Measurements from ENCODE around the gene AGMAT.

AGMAT gene

DNA sequence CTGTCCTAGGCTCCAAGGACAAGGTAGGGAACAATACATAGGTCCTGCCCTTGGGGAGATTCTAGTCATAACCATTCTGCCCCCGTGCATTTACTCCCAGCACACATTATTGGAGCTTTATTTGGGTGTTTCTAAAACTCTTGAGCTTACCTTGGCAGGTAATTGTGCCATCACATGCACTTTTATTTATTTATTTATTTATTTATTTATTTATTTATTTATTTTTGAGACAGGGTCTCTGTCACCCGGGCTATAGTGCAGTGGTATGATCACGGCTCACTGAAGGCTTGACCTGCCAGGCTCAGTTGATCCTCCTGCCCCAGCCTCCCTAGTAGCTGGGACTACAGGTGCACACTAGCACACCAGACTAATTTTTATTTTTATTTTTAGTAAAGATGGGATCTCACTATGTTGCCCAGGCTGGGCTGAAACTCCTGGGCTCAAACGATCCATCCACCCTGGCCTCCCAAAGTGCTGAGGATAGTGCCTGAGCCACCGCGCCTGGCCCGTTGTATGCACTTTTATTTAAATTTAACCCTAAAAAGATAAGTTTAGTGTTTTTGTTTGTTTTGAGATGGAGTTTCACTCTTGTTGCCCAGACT, 9.2 kb downstream of the AGMAT start:
- TF ChIP-seq TCF12 (IDR thresholded peaks at IDR 0.05; ENCODE audit: low read depth), result no peak
- no peak for TF ChIP-seq CREB1 (IDR thresholded peaks at IDR 0.05; ENCODE audit: low read depth)
- no peak for TF ChIP-seq EP300 (IDR thresholded peaks at IDR 0.05; ENCODE audit: borderline replicate concordance)
- TF ChIP-seq EGR1 (IDR thresholded peaks at IDR 0.05), result no peak
- no peak for TF ChIP-seq RAD21 (IDR thresholded peaks at IDR 0.05; ENCODE audit: low read depth)
- no peak for TF ChIP-seq TAF1 (IDR thresholded peaks at IDR 0.05; ENCODE audit: low read depth)
- TF ChIP-seq, protein P1, sequence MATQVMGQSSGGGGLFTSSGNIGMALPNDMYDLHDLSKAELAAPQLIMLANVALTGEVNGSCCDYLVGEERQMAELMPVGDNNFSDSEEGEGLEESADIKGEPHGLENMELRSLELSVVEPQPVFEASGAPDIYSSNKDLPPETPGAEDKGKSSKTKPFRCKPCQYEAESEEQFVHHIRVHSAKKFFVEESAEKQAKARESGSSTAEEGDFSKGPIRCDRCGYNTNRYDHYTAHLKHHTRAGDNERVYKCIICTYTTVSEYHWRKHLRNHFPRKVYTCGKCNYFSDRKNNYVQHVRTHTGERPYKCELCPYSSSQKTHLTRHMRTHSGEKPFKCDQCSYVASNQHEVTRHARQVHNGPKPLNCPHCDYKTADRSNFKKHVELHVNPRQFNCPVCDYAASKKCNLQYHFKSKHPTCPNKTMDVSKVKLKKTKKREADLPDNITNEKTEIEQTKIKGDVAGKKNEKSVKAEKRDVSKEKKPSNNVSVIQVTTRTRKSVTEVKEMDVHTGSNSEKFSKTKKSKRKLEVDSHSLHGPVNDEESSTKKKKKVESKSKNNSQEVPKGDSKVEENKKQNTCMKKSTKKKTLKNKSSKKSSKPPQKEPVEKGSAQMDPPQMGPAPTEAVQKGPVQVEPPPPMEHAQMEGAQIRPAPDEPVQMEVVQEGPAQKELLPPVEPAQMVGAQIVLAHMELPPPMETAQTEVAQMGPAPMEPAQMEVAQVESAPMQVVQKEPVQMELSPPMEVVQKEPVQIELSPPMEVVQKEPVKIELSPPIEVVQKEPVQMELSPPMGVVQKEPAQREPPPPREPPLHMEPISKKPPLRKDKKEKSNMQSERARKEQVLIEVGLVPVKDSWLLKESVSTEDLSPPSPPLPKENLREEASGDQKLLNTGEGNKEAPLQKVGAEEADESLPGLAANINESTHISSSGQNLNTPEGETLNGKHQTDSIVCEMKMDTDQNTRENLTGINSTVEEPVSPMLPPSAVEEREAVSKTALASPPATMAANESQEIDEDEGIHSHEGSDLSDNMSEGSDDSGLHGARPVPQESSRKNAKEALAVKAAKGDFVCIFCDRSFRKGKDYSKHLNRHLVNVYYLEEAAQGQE (IDR thresholded peaks at IDR 0.05; ENCODE audit: low read depth), result no peak
- TF ChIP-seq NFIC (IDR thresholded peaks at IDR 0.05), result no peak
- no peak for TF ChIP-seq YY1 (IDR thresholded peaks at IDR 0.05; ENCODE audit: low read depth)
- TF ChIP-seq CEBPB (IDR thresholded peaks at IDR 0.05), result no peak
- no peak for TF ChIP-seq MAX (IDR thresholded peaks at IDR 0.05)
- no peak for TF ChIP-seq FOXM1 (IDR thresholded peaks at IDR 0.05; ENCODE audit: borderline replicate concordance, low read depth)
- no peak for TF ChIP-seq USF1 (IDR thresholded peaks at IDR 0.05)
- TF ChIP-seq ZBTB7A (IDR thresholded peaks at IDR 0.05; ENCODE audit: low read depth), result no peak
- no peak for TF ChIP-seq TEAD4 (IDR thresholded peaks at IDR 0.05)

DNA sequence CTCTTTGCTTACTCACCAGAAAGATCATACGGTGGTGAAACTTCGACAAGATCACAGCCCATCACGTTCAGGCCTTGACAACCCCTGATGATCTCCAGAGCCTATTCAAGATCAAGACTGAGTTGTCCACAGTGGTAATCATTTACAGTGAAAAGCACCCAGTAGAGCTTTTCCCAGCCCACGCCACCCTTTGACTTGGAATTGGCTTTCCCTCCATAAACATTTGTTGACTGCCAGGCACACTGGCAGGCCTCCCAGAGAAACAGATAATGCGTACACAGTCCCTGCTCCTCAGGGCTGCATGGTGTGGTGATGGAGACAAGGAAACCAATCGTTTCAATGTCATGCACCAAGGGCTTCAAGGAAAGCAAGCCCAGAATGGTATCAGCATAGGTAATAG, 10.1 kb downstream of the AGMAT start:
- TF ChIP-seq TAF1 (IDR thresholded peaks at IDR 0.05; ENCODE audit: low read depth), result no peak
- TF ChIP-seq TEAD4 (IDR thresholded peaks at IDR 0.05), result no peak
- TF ChIP-seq FOXM1 (IDR thresholded peaks at IDR 0.05; ENCODE audit: borderline replicate concordance, low read depth), result no peak
- no peak for TF ChIP-seq ZBTB7A (IDR thresholded peaks at IDR 0.05; ENCODE audit: low read depth)
- no peak for TF ChIP-seq CREB1 (IDR thresholded peaks at IDR 0.05; ENCODE audit: low read depth)
- no peak for TF ChIP-seq EP300 (IDR thresholded peaks at IDR 0.05; ENCODE audit: borderline replicate concordance)
- no peak for TF ChIP-seq YY1 (IDR thresholded peaks at IDR 0.05; ENCODE audit: low read depth)
- TF ChIP-seq NFIC (IDR thresholded peaks at IDR 0.05), result no peak

DNA sequence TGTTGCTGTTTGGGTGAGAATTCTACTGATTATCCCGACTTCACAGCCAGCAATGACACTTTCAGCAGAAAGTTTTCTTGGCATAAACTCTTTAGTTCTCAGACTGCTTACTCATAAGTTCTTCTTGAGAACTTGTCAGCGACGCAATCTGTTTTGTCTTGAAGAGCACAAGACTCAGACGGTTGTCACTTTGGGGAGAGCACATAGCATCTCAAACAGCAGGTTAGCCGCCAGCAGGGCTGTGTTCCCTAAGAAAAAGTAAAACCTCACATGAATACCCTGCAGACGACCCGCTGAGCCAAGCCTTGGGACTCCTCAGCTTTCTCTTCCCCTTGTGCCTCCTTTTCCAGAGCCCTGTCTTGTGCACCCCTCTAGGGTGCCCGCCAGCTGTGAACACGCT, 11.4 kb downstream of the AGMAT start:
- TF ChIP-seq CEBPB (IDR thresholded peaks at IDR 0.05) (no peak), MAX (IDR thresholded peaks at IDR 0.05) (no peak), USF1 (IDR thresholded peaks at IDR 0.05) (no peak), ZBTB7A (IDR thresholded peaks at IDR 0.05; ENCODE audit: low read depth) (no peak), TAF1 (IDR thresholded peaks at IDR 0.05; ENCODE audit: low read depth) (no peak), TEAD4 (IDR thresholded peaks at IDR 0.05) (no peak), RAD21 (IDR thresholded peaks at IDR 0.05; ENCODE audit: low read depth) (no peak), NFIC (IDR thresholded peaks at IDR 0.05) (no peak), FOXM1 (IDR thresholded peaks at IDR 0.05; ENCODE audit: borderline replicate concordance, low read depth) (no peak), EP300 (IDR thresholded peaks at IDR 0.05; ENCODE audit: borderline replicate concordance) (no peak), EGR1 (IDR thresholded peaks at IDR 0.05) (no peak), YY1 (IDR thresholded peaks at IDR 0.05; ENCODE audit: low read depth) (no peak), CREB1 (IDR thresholded peaks at IDR 0.05; ENCODE audit: low read depth) (no peak)
- TF ChIP-seq, protein P1 (IDR thresholded peaks at IDR 0.05; ENCODE audit: low read depth), result no peak

GRCh38 chr1:15571266-15571665, 13.6 kb downstream of the AGMAT start:
- TF ChIP-seq EGR1 (IDR thresholded peaks at IDR 0.05), result no peak
- TF ChIP-seq, protein P1 (IDR thresholded peaks at IDR 0.05; ENCODE audit: low read depth), result no peak
- TF ChIP-seq FOXM1 (IDR thresholded peaks at IDR 0.05; ENCODE audit: borderline replicate concordance, low read depth), result no peak
- TF ChIP-seq TEAD4 (IDR thresholded peaks at IDR 0.05), result no peak
- TF ChIP-seq USF1 (IDR thresholded peaks at IDR 0.05), result no peak
- no peak for TF ChIP-seq TCF12 (IDR thresholded peaks at IDR 0.05; ENCODE audit: low read depth)
- TF ChIP-seq EP300 (IDR thresholded peaks at IDR 0.05; ENCODE audit: borderline replicate concordance), result no peak
- no peak for TF ChIP-seq NFIC (IDR thresholded peaks at IDR 0.05)
- no peak for TF ChIP-seq CREB1 (IDR thresholded peaks at IDR 0.05; ENCODE audit: low read depth)
- no peak for TF ChIP-seq ZBTB7A (IDR thresholded peaks at IDR 0.05; ENCODE audit: low read depth)

Measured in Ishikawa (cell line).